Caco-2 (cell line): ENCODE data around the gene TUBAL3. TPM values are rescaled to one million over a fixed set of nuclear protein-coding genes. Genes with fewer than 3 reads are reported as not detected.

Experiments used
- BruUV-seq: library from RNA; stranded (reverse); fragments of 400-500 nt; replicated peaks from 2 replicates; lab custom pipeline; 2021; lab: Mats Ljungman, UMichigan
- CTCF ChIA-PET: fragments of 300-600 bp; sonication (Branson Sonifier 250); formaldehyde crosslinking; loops from one replicate; lab custom pipeline; 2022; ENCODE audit warnings: antibody characterized with exemption; lab: Charles Lee
- POLR2A ChIA-PET: fragments of 300-600 bp; sonication (Branson Sonifier 250); formaldehyde crosslinking; loops from one replicate; lab custom pipeline; 2022; ENCODE audit warnings: antibody characterized with exemption; lab: Charles Lee
- DNase-seq, 2 experiments: peaks; one replicate each; pipeline versions ENCODE4 v3.0.0 to v3.0.0-alpha.2; 2020 to 2022
- H3K27me3 ChIP-seq: replicated peaks from 2 replicates; pipeline ENCODE4 v1.6.0; 2011; ENCODE audit warnings: low read length; ENCODE audit not compliant: control insufficient read depth, insufficient read depth
- H3K36me3 ChIP-seq: 2 replicates; pipeline ENCODE4 v1.5.1; 2011; ENCODE audit warnings: low read length; ENCODE audit not compliant: control insufficient read depth, insufficient read depth
- H3K4me1 ChIP-seq: fragments of 250-450 bp; sonication (Bioruptor Pico); 2 replicates; pipeline ENCODE4 v1.5.1; 2020; ENCODE audit warnings: mild to moderate bottlenecking
- H3K4me3 ChIP-seq: 2 replicates; pipeline ENCODE4 v1.5.1; 2011; ENCODE audit warnings: low read depth, mild to moderate bottlenecking, control low read depth, low read length
- H3K9me3 ChIP-seq: fragments of 250-450 bp; sonication (Bioruptor Pico); 2 replicates; pipeline ENCODE4 v1.5.1; 2020; ENCODE audit warnings: mild to moderate bottlenecking, moderate library complexity
- H3K27ac Mint-ChIP-seq: one replicate; pipeline ENCODE4 v1.8.0; 2022; ENCODE audit warnings: mixed read lengths; ENCODE audit not compliant: unreplicated experiment
- H3K27me3 Mint-ChIP-seq: one replicate; pipeline ENCODE4 v1.8.0; 2022; ENCODE audit warnings: mixed read lengths; ENCODE audit not compliant: insufficient read depth, unreplicated experiment
- H3K36me3 Mint-ChIP-seq: one replicate; pipeline ENCODE4 v1.8.0; 2022; ENCODE audit warnings: mild to moderate bottlenecking, mixed read lengths; ENCODE audit not compliant: insufficient read depth, unreplicated experiment
- H3K4me1 Mint-ChIP-seq: one replicate; pipeline ENCODE4 v1.8.0; 2022; ENCODE audit warnings: low read depth, mixed read lengths; ENCODE audit not compliant: unreplicated experiment
- H3K4me3 Mint-ChIP-seq: one replicate; pipeline ENCODE4 v1.8.0; 2022; ENCODE audit warnings: mild to moderate bottlenecking, moderate library complexity, mixed read lengths; ENCODE audit not compliant: unreplicated experiment
- H3K9me3 Mint-ChIP-seq: one replicate; pipeline ENCODE4 v1.8.0; 2022; ENCODE audit warnings: mixed read lengths; ENCODE audit not compliant: unreplicated experiment
- intact Hi-C: fragments of 100-400 bp; cut with micrococcal nuclease; formaldehyde crosslinking; loops from one replicate; pipeline ENCODE4 v1.10.0; 2022; ENCODE audit not compliant: unreplicated experiment
- total RNA-seq: library from RNA; stranded (reverse); gene quantifications from 2 replicates; pipeline ENCODE4 v1.2.3, GENCODE V29; 2022
- TF ChIP-seq, protein P1 (sequence below), 2 experiments: fragments of 200-600 bp in 1 of 2; IDR thresholded peaks; 1 replicate in 1 of 2; 2 replicates in 1 of 2; pipeline versions ENCODE4 v1.5.1 to v1.8.0; 2011 to 2022; ENCODE audit warnings: antibody characterized with exemption in 1 of 2, control low read depth in 1 of 2, inconsistent platforms in 1 of 2, low read depth in 1 of 2, low read length in 1 of 2, mild to moderate bottlenecking in 1 of 2, moderate library complexity in 1 of 2; ENCODE audit not compliant: insufficient read depth in 1 of 2, severe bottlenecking in 1 of 2, unreplicated experiment in 1 of 2

The TUBAL3 gene
- total RNA-seq, 1 experiment from 2014 or later, result 0.39 TPM

DNA sequence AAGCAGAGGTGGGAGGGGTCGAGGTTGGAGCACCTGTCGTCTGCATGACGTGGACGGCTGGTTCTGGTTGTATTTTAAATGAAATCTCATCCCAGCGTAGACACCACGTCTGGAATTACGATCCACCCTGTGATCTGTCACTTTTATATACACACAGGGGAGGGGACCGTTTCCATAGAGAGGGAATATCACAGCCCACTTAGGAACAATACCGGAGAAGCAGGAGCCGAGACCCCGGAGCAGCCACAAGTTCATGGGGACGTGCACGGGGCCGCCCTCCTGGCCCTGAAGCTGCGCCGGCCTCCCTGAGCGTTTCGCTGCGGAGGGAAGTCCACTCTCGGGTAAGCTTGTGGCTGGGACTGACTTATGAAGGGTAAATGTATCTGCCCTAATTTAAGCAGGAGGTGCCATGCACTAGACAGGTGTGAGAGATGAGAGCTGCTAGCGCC is 39.7 kb downstream of the TUBAL3 start, which contains the start of gene UCN3:
Gene UCN3 (plus strand): TSS at position 77 of the 449 bp plus-strand sequence. CDS start 8,755 bp downstream, outside the sequence.
- peaks cover 11% of the 10 kb centered on the region for H3K4me1 ChIP-seq
- peak within 1 kb of the TSS; percentile 13 for H3K4me3 ChIP-seq
- DNase-seq, result no peak
- Mint-ChIP-seq H3K27me3 (peaks cover 29% of the 10 kb centered on the region), H3K4me3 (peak within 1 kb of the TSS; percentile 41), H3K27ac (no peak within 1 kb of the TSS), H3K4me1 (peaks cover 15% of the 10 kb centered on the region), H3K9me3 (peaks cover 8% of the 10 kb centered on the region), H3K36me3 (no peaks in the 10 kb centered on the region)
- intact Hi-C loops, result no loop called here
- CTCF ChIA-PET, result interaction anchor here (0.6 kb wide), 1 partner anchor 127 kb away, joined by 5 read pairs; no protein-coding TSS in a partner anchor
- H3K9me3 ChIP-seq, result no peaks in the 10 kb centered on the region
- H3K36me3 ChIP-seq, result no peaks in the 10 kb centered on the region
- H3K27me3 ChIP-seq, result peaks cover 2% of the 10 kb centered on the region
- BruUV-seq, result no TSS peak
- TF ChIP-seq, protein P1, sequence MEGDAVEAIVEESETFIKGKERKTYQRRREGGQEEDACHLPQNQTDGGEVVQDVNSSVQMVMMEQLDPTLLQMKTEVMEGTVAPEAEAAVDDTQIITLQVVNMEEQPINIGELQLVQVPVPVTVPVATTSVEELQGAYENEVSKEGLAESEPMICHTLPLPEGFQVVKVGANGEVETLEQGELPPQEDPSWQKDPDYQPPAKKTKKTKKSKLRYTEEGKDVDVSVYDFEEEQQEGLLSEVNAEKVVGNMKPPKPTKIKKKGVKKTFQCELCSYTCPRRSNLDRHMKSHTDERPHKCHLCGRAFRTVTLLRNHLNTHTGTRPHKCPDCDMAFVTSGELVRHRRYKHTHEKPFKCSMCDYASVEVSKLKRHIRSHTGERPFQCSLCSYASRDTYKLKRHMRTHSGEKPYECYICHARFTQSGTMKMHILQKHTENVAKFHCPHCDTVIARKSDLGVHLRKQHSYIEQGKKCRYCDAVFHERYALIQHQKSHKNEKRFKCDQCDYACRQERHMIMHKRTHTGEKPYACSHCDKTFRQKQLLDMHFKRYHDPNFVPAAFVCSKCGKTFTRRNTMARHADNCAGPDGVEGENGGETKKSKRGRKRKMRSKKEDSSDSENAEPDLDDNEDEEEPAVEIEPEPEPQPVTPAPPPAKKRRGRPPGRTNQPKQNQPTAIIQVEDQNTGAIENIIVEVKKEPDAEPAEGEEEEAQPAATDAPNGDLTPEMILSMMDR (IDR thresholded peaks at IDR 0.05; ENCODE audit: insufficient read depth in 1 of 2, low read depth in 1 of 2, low read length in 1 of 2, severe bottlenecking in 1 of 2, unreplicated experiment in 1 of 2), result no peak
- POLR2A ChIA-PET, result no interaction called here

DNA sequence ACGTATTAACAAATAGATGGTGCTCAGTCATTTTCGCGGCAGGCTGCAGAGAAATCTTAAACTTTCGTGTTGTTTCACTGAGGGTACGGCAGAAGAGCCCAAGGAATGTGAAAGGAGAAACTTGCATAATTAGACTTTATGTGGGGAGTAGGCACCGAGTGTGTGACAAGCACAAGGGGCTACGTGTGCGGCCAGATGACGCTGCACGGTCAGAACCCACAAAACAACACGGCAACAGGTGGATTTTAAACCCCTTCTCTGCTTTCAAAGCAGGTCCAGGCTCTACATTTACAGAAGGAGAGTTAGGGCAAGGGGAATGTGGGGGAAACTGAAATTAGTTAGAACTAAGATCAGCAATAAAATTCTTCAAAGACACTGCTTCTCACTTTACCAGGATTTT is 40.3 kb downstream of the TUBAL3 start:
- H3K4me3 ChIP-seq, result no peak overlapping the region
- H3K36me3 ChIP-seq, result no peaks in the 10 kb centered on the region
- H3K27me3 Mint-ChIP-seq, result peaks cover 34% of the 10 kb centered on the region
- peaks cover 2% of the 10 kb centered on the region for H3K27me3 ChIP-seq
- DNase-seq, result no peak
- H3K36me3 Mint-ChIP-seq, result no peaks in the 10 kb centered on the region
- peaks cover 3% of the 10 kb centered on the region for H3K9me3 Mint-ChIP-seq
- no peaks in the 10 kb centered on the region for H3K9me3 ChIP-seq
- TF ChIP-seq, protein P1 (IDR thresholded peaks at IDR 0.05; ENCODE audit: insufficient read depth in 1 of 2, low read depth in 1 of 2, low read length in 1 of 2, severe bottlenecking in 1 of 2, unreplicated experiment in 1 of 2), result no peak
- H3K27ac Mint-ChIP-seq, result no peak overlapping the region
- intact Hi-C loops, result no loop called here
- H3K4me3 Mint-ChIP-seq, result peak overlapping the region; percentile 41
- peaks cover 12% of the 10 kb centered on the region for H3K4me1 ChIP-seq
- CTCF ChIA-PET, result no interaction called here
- POLR2A ChIA-PET, result no interaction called here
- H3K4me1 Mint-ChIP-seq, result peaks cover 18% of the 10 kb centered on the region
- no TSS peak for BruUV-seq

DNA sequence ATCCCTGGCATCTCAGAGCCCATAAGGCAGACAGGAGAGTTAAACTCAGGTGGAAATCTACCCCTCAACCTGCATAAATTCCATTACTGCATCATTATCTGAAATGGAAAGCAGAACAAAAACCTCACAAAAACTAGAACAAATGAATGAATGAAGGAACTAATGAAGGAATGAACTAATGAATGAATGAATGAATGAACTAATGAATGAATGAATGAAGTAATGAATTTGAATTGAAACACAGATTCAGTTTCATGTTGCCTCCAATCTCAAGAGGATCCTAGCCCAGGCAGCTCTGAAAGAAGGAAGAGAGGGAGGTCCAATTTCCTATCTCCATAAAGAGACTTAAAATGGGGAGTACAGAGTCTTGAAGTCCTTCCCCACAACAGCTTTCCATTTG is 41.8 kb downstream of the TUBAL3 start:
- Mint-ChIP-seq H3K27me3 (peaks cover 40% of the 10 kb centered on the region), H3K27ac (no peak overlapping the region), H3K36me3 (no peaks in the 10 kb centered on the region)

More for the DNA sequence above, 41.8 kb downstream of the TUBAL3 start:
- no TSS peak for BruUV-seq
- DNase-seq, result no peak
- intact Hi-C loops, result no loop called here
- H3K4me3 ChIP-seq, result no peak overlapping the region
- H3K9me3 Mint-ChIP-seq, result no peaks in the 10 kb centered on the region
- H3K4me1 ChIP-seq, result peaks cover 12% of the 10 kb centered on the region
- H3K27me3 ChIP-seq, result peaks cover 2% of the 10 kb centered on the region
- H3K4me3 Mint-ChIP-seq, result no peak overlapping the region
- no peaks in the 10 kb centered on the region for H3K9me3 ChIP-seq
- TF ChIP-seq, protein P1 (IDR thresholded peaks at IDR 0.05; ENCODE audit: insufficient read depth in 1 of 2, low read depth in 1 of 2, low read length in 1 of 2, severe bottlenecking in 1 of 2, unreplicated experiment in 1 of 2), result no peak
- peaks cover 18% of the 10 kb centered on the region for H3K4me1 Mint-ChIP-seq
- POLR2A ChIA-PET, result no interaction called here
- CTCF ChIA-PET, result no interaction called here
- no peaks in the 10 kb centered on the region for H3K36me3 ChIP-seq
